NCI-H2029 treated with DMSO at 0.1 percent for 48 hours (cell line): ENCODE data around the gene COL13A1.
A peak's percentile ranks its signal among the peaks of the same experiment; 100 is the strongest.

Experiments
- DNase-seq: peaks from one replicate; lab custom pipeline; 2025; lab: John Stamatoyannopoulos, UW

Gene COL13A1

GRCh38 chr10:69845574-69846292 is 44.0 kb downstream of the COL13A1 start:
- no peak for DNase-seq

GRCh38 chr10:69846293-69846921 is 44.7 kb downstream of the COL13A1 start:
- no peak for DNase-seq

GRCh38 chr10:69847458-69847857 is 45.8 kb downstream of the COL13A1 start:
- no peak for DNase-seq

- no peak for DNase-seq
Measured at GRCh38 chr10:69847883-69848282, 46.2 kb downstream of the COL13A1 start.

GRCh38 chr10:69848454-69848853 is 46.7 kb downstream of the COL13A1 start:
- DNase-seq, result no peak

GRCh38 chr10:69849825-69850224 is 48.1 kb downstream of the COL13A1 start:
- no peak for DNase-seq

GRCh38 chr10:69850440-69850839 is 48.7 kb downstream of the COL13A1 start:
- no peak for DNase-seq

- no peak for DNase-seq
Measured at GRCh38 chr10:69851306-69851705, 49.6 kb downstream of the COL13A1 start.

GRCh38 chr10:69853064-69853463 is 51.4 kb downstream of the COL13A1 start:
- DNase-seq, result no peak

GRCh38 chr10:69854511-69855345 is 53.0 kb downstream of the COL13A1 start:
- DNase-seq, result no peak

GRCh38 chr10:69855346-69856111 is 53.8 kb downstream of the COL13A1 start:
- no peak for DNase-seq

- no peak for DNase-seq
Measured at GRCh38 chr10:69856601-69857166, 55.0 kb downstream of the COL13A1 start.

- no peak for DNase-seq
Measured at GRCh38 chr10:69858201-69858600, 56.5 kb downstream of the COL13A1 start.

GRCh38 chr10:69860271-69860670 is 58.6 kb downstream of the COL13A1 start:
- DNase-seq, result no peak

GRCh38 chr10:69861251-69862240 is 59.8 kb downstream of the COL13A1 start:
- peak; percentile 3 for DNase-seq

- DNase-seq, result no peak
Measured at GRCh38 chr10:69862882-69863530, 61.3 kb downstream of the COL13A1 start.

- DNase-seq, result no peak
Measured at GRCh38 chr10:69863580-69863979, 61.9 kb downstream of the COL13A1 start.

- DNase-seq, result no peak
Measured at GRCh38 chr10:69864321-69864720, 62.6 kb downstream of the COL13A1 start.

GRCh38 chr10:69865450-69865849 is 63.7 kb downstream of the COL13A1 start:
- no peak for DNase-seq

GRCh38 chr10:69866246-69866687 is 64.6 kb downstream of the COL13A1 start:
- DNase-seq, result no peak
